Neutrophil (primary cell): ENCODE data around the gene ALG1L2.
"Not testable (repeated sequence)": the region's sequence is repeated elsewhere in the genome, so short reads cannot be mapped to it uniquely, and the experiment has no call there.

ENCODE experiments used
- H3K27ac ChIP-seq: fragments of 200-600 bp; sonication (generic); 2 replicates; pipeline ENCODE4 v1.5.1; 2016; ENCODE audit warnings: mild to moderate bottlenecking, moderate library complexity
- H3K27me3 ChIP-seq: fragments of 200-600 bp; sonication (generic); 2 replicates; pipeline ENCODE4 v1.6.0; 2016; ENCODE audit warnings: mild to moderate bottlenecking
- H3K36me3 ChIP-seq: fragments of 200-600 bp; sonication (generic); 2 replicates; pipeline ENCODE4 v1.5.1; 2017
- H3K4me1 ChIP-seq, 2 experiments: fragments of 200-600 bp in 1 of 2; sonication (generic) in 1 of 2; 1 replicate in 1 of 2; 2 replicates in 1 of 2; pipeline versions ENCODE4 v1.5.1 to v1.6.1; 2013 to 2016; ENCODE audit warnings: low read depth in 1 of 2, low read length in 1 of 2, mild to moderate bottlenecking in 1 of 2, moderate library complexity in 1 of 2; ENCODE audit not compliant: control insufficient read depth in 1 of 2, insufficient read depth in 1 of 2
- H3K4me3 ChIP-seq, 2 experiments: fragments of 200-600 bp in 1 of 2; sonication (generic) in 1 of 2; 1 replicate in 1 of 2; 2 replicates in 1 of 2; pipeline ENCODE4 v1.5.1; 2013 to 2016; ENCODE audit warnings: low read depth in 1 of 2, low read length in 1 of 2, mild to moderate bottlenecking in 1 of 2, moderate library complexity in 1 of 2
- H3K9me3 ChIP-seq: fragments of 200-600 bp; sonication (generic); 2 replicates; pipeline ENCODE4 v1.5.1; 2016
- TF ChIP-seq, protein P1 (sequence below): fragments of 200-600 bp; sonication (generic); IDR thresholded peaks from 2 replicates; pipeline ENCODE4 v1.5.1; 2016; ENCODE audit warnings: antibody characterized with exemption

Gene ALG1L2

DNA sequence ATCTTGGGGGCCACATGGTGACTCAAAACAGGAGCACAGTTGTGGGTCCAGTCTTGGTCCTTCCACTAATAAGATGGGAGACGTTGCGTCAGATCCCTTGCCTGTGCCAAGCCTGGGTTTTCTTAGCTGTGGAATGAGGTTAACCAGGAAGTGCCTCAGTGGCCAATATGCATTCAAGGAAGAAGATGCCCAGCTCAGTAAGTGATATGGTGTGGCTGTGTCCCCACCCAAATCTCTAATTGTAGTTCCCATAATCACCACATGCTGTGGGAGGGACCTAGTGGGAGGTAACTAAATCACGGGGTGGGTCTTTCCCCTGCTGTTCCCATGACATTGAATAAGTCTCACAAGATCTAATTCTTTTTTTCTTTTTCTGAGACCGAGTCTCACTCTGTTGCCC lies 6.4 kb downstream of the ALG1L2 start:
- Histone ChIP-seq H3K9me3 (no peaks in the 10 kb centered on the region), H3K36me3 (no peaks in the 10 kb centered on the region), H3K27ac (no peak overlapping the region), H3K27me3 (no peaks in the 10 kb centered on the region), H3K4me1 (peaks cover under 1 to 21% of the 10 kb centered on the region in 2 experiments), H3K4me3 (no peak overlapping the region)
- TF ChIP-seq, protein P1, sequence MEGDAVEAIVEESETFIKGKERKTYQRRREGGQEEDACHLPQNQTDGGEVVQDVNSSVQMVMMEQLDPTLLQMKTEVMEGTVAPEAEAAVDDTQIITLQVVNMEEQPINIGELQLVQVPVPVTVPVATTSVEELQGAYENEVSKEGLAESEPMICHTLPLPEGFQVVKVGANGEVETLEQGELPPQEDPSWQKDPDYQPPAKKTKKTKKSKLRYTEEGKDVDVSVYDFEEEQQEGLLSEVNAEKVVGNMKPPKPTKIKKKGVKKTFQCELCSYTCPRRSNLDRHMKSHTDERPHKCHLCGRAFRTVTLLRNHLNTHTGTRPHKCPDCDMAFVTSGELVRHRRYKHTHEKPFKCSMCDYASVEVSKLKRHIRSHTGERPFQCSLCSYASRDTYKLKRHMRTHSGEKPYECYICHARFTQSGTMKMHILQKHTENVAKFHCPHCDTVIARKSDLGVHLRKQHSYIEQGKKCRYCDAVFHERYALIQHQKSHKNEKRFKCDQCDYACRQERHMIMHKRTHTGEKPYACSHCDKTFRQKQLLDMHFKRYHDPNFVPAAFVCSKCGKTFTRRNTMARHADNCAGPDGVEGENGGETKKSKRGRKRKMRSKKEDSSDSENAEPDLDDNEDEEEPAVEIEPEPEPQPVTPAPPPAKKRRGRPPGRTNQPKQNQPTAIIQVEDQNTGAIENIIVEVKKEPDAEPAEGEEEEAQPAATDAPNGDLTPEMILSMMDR: no peak

DNA sequence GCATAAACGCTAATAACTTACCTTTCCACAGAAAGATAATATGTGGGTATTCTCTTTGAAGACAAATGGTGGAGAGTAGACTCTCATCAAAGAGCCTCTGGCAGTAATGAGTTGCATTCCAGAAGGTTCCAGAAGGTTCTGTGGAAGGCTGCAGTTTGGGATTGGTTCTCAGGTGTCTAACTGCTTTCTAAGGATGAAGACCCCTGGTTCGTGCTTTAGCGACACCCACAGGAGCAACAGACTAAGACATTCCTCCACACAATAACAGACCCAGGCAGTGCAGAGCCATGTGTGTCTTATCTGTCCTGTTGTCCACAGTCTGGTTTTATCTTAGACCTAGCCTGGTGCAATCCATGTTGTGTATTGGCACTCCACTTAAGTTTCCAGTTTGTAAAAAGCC lies 9.1 kb downstream of the ALG1L2 start:
- H3K4me1 ChIP-seq: peaks cover 20 to 41% of the 10 kb centered on the region in 2 experiments
- H3K36me3 ChIP-seq, H3K9me3 ChIP-seq, H3K4me3 ChIP-seq, H3K27me3 ChIP-seq, H3K27ac ChIP-seq: not testable (repeated sequence)

DNA sequence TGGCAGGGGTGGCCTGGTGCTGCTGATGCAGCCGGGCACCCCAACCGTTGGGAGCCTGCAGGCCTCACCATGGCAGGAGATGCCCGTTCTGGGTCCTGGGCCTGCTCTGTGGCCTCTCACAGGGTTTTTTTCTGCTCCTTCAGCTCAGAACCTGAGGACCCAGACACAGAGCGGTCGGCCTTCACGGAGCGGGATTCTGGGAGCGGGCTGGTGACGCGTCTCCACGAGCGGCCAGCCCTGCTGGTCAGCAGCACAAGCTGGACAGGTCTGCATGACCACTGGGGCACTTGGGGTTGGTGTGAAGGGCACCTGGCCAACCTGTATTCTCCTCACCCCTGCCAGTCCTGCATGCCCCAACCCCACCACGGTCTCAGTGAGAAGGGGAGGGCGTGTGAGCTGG lies 10.3 kb downstream of the ALG1L2 start:
- H3K27ac ChIP-seq: no peak overlapping the region
- TF ChIP-seq, protein P1: no peak
- no peaks in the 10 kb centered on the region for H3K27me3 ChIP-seq
- H3K4me1 ChIP-seq: peaks cover 20 to 35% of the 10 kb centered on the region in 2 experiments
- H3K36me3 ChIP-seq: no peaks in the 10 kb centered on the region
- H3K4me3 ChIP-seq: no peak overlapping the region
- no peaks in the 10 kb centered on the region for H3K9me3 ChIP-seq

DNA sequence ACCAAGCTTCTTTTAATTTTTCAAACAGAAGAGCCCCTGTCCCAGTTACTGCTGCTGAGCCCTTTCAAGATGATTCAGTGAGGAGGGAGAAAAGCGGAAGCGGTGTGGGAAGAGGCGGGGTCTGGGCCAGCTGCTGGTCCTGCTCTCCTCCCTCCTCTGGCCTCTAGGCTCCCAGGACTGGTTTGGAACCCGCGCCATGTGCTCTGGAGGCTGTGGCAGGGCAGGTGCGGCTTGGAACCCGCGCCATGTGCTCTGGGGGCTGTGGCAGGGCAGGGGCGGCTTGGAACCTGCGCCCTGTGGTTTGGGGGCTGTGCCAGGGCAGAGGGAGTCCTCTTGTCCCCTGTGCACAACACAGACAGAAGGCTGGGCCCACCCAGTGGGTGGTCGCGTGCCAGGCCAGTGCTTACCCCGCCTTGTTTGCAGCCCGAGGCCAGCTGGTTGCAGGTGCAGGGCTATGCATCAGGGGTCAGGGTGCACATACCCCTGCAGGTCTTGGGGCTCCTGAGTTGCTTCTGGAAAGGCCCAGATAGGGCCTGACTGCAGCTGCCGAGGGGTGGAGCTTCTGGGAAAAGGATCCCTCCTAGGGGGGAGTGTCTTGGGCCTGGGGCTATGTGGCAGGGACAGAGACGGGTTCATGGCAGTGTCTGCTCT lies 12.2 kb downstream of the ALG1L2 start:
- Histone ChIP-seq H3K9me3 (no peaks in the 10 kb centered on the region), H3K27ac (peak overlapping the region; percentile 78), H3K4me3 (peak overlapping the region; percentile 40 to 53), H3K36me3 (no peaks in the 10 kb centered on the region), H3K27me3 (no peaks in the 10 kb centered on the region), H3K4me1 (peaks cover 20 to 31% of the 10 kb centered on the region in 2 experiments)
- TF ChIP-seq, protein P1: no peak

DNA sequence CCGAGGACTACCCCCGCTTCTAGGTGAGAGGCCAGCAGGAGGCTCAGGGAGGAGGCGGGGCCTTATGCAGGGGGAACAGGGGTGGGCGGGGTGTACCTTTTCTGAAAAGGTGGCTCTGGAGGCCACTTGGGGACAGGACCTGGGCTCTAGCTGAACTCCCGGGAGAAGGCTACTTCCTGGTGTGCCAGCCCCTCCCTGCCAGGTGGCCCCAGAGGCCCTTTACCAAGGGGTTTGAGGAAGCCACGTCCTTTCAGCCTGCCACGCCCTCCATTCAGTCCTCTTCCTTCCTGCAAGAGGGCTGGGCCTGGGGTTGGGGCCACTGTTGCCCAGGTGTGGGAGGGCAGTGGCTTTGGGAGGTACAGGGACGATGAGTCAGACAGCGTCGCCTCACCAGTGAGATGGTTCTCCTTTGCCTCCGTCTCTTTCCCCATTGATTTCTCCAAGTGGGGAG lies 12.9 kb downstream of the ALG1L2 start:
- peak overlapping the region; percentile 40 to 53 for H3K4me3 ChIP-seq

DNA sequence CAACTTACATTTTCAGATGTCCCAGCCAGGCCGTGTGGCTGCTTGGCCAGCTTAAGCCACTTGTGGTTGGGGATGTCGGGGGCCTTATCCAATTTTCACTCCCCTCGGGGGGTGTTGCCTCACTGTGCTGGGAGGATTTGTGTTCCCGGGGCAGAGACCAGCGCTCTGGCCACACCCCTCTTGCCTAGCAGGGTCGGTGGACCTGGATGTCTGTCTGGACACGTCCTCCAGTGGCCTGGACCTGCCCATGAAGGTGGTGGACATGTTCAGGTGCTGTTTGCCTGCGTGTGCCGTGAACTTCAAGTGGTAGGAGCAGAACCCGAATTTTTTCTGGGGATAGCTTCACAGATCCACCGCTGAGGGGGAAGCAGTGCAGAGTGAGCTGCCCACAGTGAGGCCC lies 14.2 kb downstream of the ALG1L2 start:
- not testable (repeated sequence) for H3K36me3 ChIP-seq, H3K27me3 ChIP-seq, H3K4me3 ChIP-seq, H3K9me3 ChIP-seq
- peak overlapping the region; percentile 78 for H3K27ac ChIP-seq
- peaks cover 20 to 31% of the 10 kb centered on the region in 2 experiments for H3K4me1 ChIP-seq

More for the DNA sequence above, 12.9 kb downstream of the ALG1L2 start:
- Histone ChIP-seq H3K4me1 (peaks cover 20 to 31% of the 10 kb centered on the region in 2 experiments), H3K27ac (peak overlapping the region; percentile 78)
- not testable (repeated sequence) for H3K9me3 ChIP-seq, H3K36me3 ChIP-seq, H3K27me3 ChIP-seq

DNA sequence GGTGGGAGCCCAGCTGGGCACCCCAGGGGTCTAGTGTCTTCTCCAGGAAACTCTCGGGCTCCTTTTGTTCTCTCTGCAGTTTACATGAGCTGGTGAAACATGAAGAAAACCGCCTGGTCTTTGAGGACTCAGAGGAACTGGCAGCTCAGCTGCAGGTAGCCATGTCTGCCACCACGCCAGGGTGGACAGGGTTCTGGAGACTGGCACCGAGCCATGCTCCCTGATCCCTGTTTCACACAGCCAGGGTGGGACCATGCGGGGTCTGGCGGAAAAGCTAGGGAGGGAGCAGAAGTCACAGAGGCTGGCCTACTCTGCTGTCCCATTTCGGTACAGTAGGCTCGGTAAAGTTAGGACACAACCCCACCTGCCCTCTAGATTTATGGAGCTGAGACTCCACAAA lies 15.5 kb downstream of the ALG1L2 start:
- H3K9me3 ChIP-seq, H3K4me3 ChIP-seq, H3K36me3 ChIP-seq, H3K27me3 ChIP-seq, H3K27ac ChIP-seq: not testable (repeated sequence)
- peaks cover 20 to 31% of the 10 kb centered on the region in 2 experiments for H3K4me1 ChIP-seq
